ENCODE data around the gene PSG11. TPM values are rescaled to one million over a fixed set of nuclear protein-coding genes. Genes with fewer than 3 reads are reported as not detected.
"Not testable (repeated sequence)": the region's sequence is repeated elsewhere in the genome, so short reads cannot be mapped to it uniquely, and the experiment has no call there.

PSG11 gene
- polyA plus RNA-seq, 1 donor from 2014 or later: not detected

- H3K9me2 ChIP-seq (ENCODE audit: insufficient read depth, low read length); H3K9me3 ChIP-seq (ENCODE audit: low read length); H3K36me3 ChIP-seq (ENCODE audit: insufficient read depth, low read length); H3K79me2 ChIP-seq (replicated peaks; ENCODE audit: insufficient read depth, low read length); H3K4me3 ChIP-seq (ENCODE audit: low read length); H3K4me2 ChIP-seq (ENCODE audit: low read length); H4K20me1 ChIP-seq (ENCODE audit: insufficient read depth); H3F3A ChIP-seq (ENCODE audit: insufficient read depth, low read length, poor library complexity, severe bottlenecking); H3K9ac ChIP-seq (ENCODE audit: low read length); H3K27ac ChIP-seq (ENCODE audit: low read length); H3K27me3 ChIP-seq (ENCODE audit: insufficient read depth, low read depth, low read length); H2AFZ ChIP-seq (ENCODE audit: low read depth, low read length): not testable (repeated sequence)
Measured at GRCh38 chr19:42992029-42992604, 34.2 kb downstream of the PSG11 start.

GRCh38 chr19:42989851-42990250 lies 36.4 kb downstream of the PSG11 start:
- H2AFZ ChIP-seq (ENCODE audit: low read depth, low read length): no peak overlapping the region
- H4K20me1 ChIP-seq (ENCODE audit: insufficient read depth): no peaks in the 10 kb centered on the region
- H3K27me3 ChIP-seq (ENCODE audit: insufficient read depth, low read depth, low read length): no peaks in the 10 kb centered on the region
- no peak for TF ChIP-seq TAF1 (IDR thresholded peaks at IDR 0.05; ENCODE audit: low read depth)
- TF ChIP-seq SMC3 (conservative IDR thresholded peaks at IDR 0.05; ENCODE audit: poor library complexity): no peak
- no peak for TF ChIP-seq MXI1 (conservative IDR thresholded peaks at IDR 0.05; ENCODE audit: poor library complexity, severe bottlenecking)
- no peak for TF ChIP-seq EP300 (conservative IDR thresholded peaks at IDR 0.05; ENCODE audit: poor library complexity, severe bottlenecking)
- H3K36me3 ChIP-seq (ENCODE audit: insufficient read depth, low read length): no peaks in the 10 kb centered on the region
- H3K4me3 ChIP-seq (ENCODE audit: low read length): no peak overlapping the region
- no peaks in the 10 kb centered on the region for H3K9me3 ChIP-seq (ENCODE audit: low read length)
- no peaks in the 10 kb centered on the region for H3K9me2 ChIP-seq (ENCODE audit: insufficient read depth, low read length)
- H3F3A ChIP-seq (ENCODE audit: insufficient read depth, low read length, poor library complexity, severe bottlenecking): no peaks in the 10 kb centered on the region
- H3K79me2 ChIP-seq (replicated peaks; ENCODE audit: insufficient read depth, low read length): no peaks in the 10 kb centered on the region
- H3K9ac ChIP-seq (ENCODE audit: low read length): no peak overlapping the region
- H3K27ac ChIP-seq (ENCODE audit: low read length): no peak overlapping the region
- no peak overlapping the region for H3K4me2 ChIP-seq (ENCODE audit: low read length)

GRCh38 chr19:42989186-42989585 lies 37.1 kb downstream of the PSG11 start:
- not testable (repeated sequence) for H3F3A ChIP-seq (ENCODE audit: insufficient read depth, low read length, poor library complexity, severe bottlenecking); H3K9me2 ChIP-seq (ENCODE audit: insufficient read depth, low read length); H4K20me1 ChIP-seq (ENCODE audit: insufficient read depth); H3K4me3 ChIP-seq (ENCODE audit: low read length); H3K36me3 ChIP-seq (ENCODE audit: insufficient read depth, low read length); H3K4me2 ChIP-seq (ENCODE audit: low read length); H3K9me3 ChIP-seq (ENCODE audit: low read length); H3K9ac ChIP-seq (ENCODE audit: low read length); H2AFZ ChIP-seq (ENCODE audit: low read depth, low read length); H3K79me2 ChIP-seq (replicated peaks; ENCODE audit: insufficient read depth, low read length); H3K27me3 ChIP-seq (ENCODE audit: insufficient read depth, low read depth, low read length); H3K27ac ChIP-seq (ENCODE audit: low read length)

GRCh38 chr19:42988206-42988605 lies 38.1 kb downstream of the PSG11 start:
- H3K36me3 ChIP-seq (ENCODE audit: insufficient read depth, low read length); H3K4me2 ChIP-seq (ENCODE audit: low read length); H3K9me2 ChIP-seq (ENCODE audit: insufficient read depth, low read length); H3K9me3 ChIP-seq (ENCODE audit: low read length); H3K27ac ChIP-seq (ENCODE audit: low read length); H3F3A ChIP-seq (ENCODE audit: insufficient read depth, low read length, poor library complexity, severe bottlenecking); H2AFZ ChIP-seq (ENCODE audit: low read depth, low read length); H3K79me2 ChIP-seq (replicated peaks; ENCODE audit: insufficient read depth, low read length); H3K9ac ChIP-seq (ENCODE audit: low read length); H4K20me1 ChIP-seq (ENCODE audit: insufficient read depth); H3K27me3 ChIP-seq (ENCODE audit: insufficient read depth, low read depth, low read length); H3K4me3 ChIP-seq (ENCODE audit: low read length): not testable (repeated sequence)

- Histone ChIP-seq H3K4me3 (ENCODE audit: low read length) (no peak overlapping the region), H3K4me2 (ENCODE audit: low read length) (no peak overlapping the region), H3K27ac (ENCODE audit: low read length) (no peak overlapping the region), H4K20me1 (ENCODE audit: insufficient read depth) (no peaks in the 10 kb centered on the region), H3F3A (ENCODE audit: insufficient read depth, low read length, poor library complexity, severe bottlenecking) (no peaks in the 10 kb centered on the region), H3K36me3 (ENCODE audit: insufficient read depth, low read length) (no peaks in the 10 kb centered on the region), H2AFZ (ENCODE audit: low read depth, low read length) (no peak overlapping the region), H3K9ac (ENCODE audit: low read length) (no peak overlapping the region), H3K9me2 (ENCODE audit: insufficient read depth, low read length) (no peaks in the 10 kb centered on the region), H3K79me2 (replicated peaks; ENCODE audit: insufficient read depth, low read length) (no peaks in the 10 kb centered on the region), H3K27me3 (ENCODE audit: insufficient read depth, low read depth, low read length) (no peaks in the 10 kb centered on the region), H3K9me3 (ENCODE audit: low read length) (no peaks in the 10 kb centered on the region)
- TF ChIP-seq CTCF (IDR thresholded peaks at IDR 0.05; ENCODE audit: poor library complexity, severe bottlenecking) (no peak), SMC3 (conservative IDR thresholded peaks at IDR 0.05; ENCODE audit: poor library complexity) (no peak), EZH2 (IDR thresholded peaks at IDR 0.05; ENCODE audit: borderline replicate concordance, insufficient read depth, low read length, poor library complexity, severe bottlenecking) (no peak)
Measured at GRCh38 chr19:42985588-42985987, 40.7 kb downstream of the PSG11 start.

GRCh38 chr19:42982111-42982510 lies 44.2 kb downstream of the PSG11 start:
- H3K4me3 ChIP-seq (ENCODE audit: low read length); H3K4me2 ChIP-seq (ENCODE audit: low read length); H3K9me2 ChIP-seq (ENCODE audit: insufficient read depth, low read length); H3F3A ChIP-seq (ENCODE audit: insufficient read depth, low read length, poor library complexity, severe bottlenecking); H3K79me2 ChIP-seq (replicated peaks; ENCODE audit: insufficient read depth, low read length); H3K27me3 ChIP-seq (ENCODE audit: insufficient read depth, low read depth, low read length); H3K27ac ChIP-seq (ENCODE audit: low read length); H3K9me3 ChIP-seq (ENCODE audit: low read length); H2AFZ ChIP-seq (ENCODE audit: low read depth, low read length); H3K36me3 ChIP-seq (ENCODE audit: insufficient read depth, low read length); H3K9ac ChIP-seq (ENCODE audit: low read length); H4K20me1 ChIP-seq (ENCODE audit: insufficient read depth): not testable (repeated sequence)

All from neural cell (in vitro differentiated cells).